Epidermal melanocyte (primary cell): ENCODE data around the gene SFRP5.
A peak's percentile ranks its signal among the peaks of the same experiment; 100 is the strongest.

Experiments used
- DNase-seq: peaks from one replicate; pipeline ENCODE4 v3.0.0; 2011; ENCODE audit warnings: low spot score; ENCODE audit not compliant: insufficient read length

SFRP5 gene

GRCh38 chr10:97766996-97767924 is 4.5 kb downstream of the SFRP5 start:
- no peak for DNase-seq

GRCh38 chr10:97766106-97766810 is 5.5 kb downstream of the SFRP5 start:
- no peak for DNase-seq

DNA sequence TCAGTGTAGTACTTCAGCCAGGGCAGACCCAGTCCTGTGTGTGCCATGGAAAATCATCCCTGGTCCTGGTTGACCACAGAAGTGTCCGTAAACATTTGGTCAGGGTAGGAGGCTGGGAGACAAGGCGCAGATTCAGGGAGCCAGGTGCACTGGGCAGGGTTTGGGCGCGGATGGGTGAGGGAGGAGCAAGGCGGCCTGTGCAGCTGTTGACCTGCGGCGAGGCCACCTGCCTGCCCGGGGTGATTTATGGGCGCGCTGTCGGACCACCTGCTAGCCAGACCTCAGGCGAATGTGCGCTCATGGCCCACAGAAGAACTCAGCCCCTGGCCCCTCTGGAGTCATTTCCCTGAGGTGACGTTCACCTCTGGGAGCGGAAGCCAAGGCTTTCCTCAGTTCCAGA is 6.6 kb downstream of the SFRP5 start:
- no peak for DNase-seq

GRCh38 chr10:97764519-97764931 is 7.3 kb downstream of the SFRP5 start:
- no peak for DNase-seq

GRCh38 chr10:97763947-97764346 is 7.9 kb downstream of the SFRP5 start:
- DNase-seq: no peak

DNA sequence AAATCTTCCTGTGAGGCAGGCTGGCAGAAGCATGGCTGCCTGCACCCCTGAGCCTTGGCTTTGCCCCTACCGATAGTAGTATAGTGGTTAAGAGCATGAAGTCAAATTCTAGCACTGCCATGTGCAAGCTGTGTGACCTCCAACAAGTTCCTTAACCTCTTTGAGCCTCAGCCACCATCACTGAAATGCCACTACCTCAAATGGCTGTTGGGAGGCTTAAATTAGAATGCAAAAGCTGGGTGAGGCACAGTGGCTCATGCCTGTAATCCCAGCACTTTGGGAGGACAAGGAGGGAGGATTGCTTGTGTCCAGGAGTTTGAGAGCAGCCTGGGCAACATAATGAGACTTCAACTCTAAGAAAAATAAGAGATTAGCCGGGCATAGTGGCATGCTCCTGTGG is 8.4 kb downstream of the SFRP5 start:
- DNase-seq: no peak

GRCh38 chr10:97762816-97763215 is 9.0 kb downstream of the SFRP5 start:
- peak; percentile 66 for DNase-seq

GRCh38 chr10:97762056-97762455 is 9.7 kb downstream of the SFRP5 start:
- DNase-seq: no peak

- DNase-seq: no peak
These were observed 10.4 kb downstream of the SFRP5 start for GRCh38 chr10:97761331-97761865.

DNA sequence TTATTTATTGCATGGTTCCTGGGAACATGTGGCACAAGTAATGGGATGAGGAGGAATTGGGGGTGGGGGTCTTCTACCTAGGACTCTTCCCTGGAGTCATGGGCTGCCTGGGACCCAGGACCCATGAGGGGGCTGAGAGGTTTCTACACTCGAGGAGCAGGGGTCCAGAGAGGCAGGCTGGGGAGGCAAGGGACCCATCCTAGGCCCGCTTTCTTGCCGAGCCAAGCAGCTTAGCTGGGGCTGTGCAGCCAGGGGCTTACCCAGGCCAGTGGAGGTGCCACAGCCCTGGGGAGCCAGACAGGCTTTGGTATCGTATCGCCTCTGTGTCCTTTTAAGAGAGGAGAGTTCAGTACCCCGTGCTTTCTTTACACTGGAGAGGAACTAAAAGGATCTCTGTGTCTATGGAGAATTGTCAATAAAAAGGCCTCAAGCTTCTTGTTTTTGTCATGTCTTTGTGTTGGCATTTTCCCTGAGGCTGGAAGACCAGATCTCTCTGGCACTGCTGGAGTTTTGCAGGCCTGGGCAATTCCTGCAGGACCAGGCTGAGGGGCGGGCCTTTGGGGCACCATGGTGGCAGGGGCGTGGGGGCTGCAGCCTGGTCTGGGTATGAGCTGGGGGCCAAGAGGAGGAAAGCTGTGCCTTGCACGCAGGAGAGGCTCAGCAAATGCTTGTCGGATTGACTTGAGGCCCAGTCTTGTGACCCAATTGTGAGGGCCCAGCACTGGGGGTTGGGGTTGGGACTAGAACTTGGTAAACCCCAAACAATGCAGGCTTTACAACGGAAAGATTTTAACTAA is 11.1 kb downstream of the SFRP5 start:
- peak; percentile 80 for DNase-seq

DNA sequence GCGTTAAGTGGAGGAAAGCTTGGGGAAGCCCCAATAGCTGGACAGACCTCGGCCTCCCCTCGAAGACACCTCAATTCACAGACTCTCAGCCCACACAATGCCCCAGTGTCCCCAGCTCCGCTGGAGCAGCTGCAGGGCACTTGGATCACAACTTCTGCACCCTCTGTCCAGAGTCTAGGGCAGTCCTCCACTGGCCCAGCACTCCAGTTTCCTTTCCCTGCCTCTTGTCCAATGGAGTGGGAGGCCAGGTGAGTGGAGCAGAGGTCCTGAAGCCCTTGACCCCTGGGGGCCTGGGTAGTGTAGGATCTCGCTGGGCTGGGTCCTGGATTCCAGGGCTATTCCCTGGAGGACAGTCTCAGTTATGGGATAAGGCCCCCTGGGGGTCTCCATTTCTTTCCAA is 11.9 kb downstream of the SFRP5 start:
- DNase-seq: no peak

DNA sequence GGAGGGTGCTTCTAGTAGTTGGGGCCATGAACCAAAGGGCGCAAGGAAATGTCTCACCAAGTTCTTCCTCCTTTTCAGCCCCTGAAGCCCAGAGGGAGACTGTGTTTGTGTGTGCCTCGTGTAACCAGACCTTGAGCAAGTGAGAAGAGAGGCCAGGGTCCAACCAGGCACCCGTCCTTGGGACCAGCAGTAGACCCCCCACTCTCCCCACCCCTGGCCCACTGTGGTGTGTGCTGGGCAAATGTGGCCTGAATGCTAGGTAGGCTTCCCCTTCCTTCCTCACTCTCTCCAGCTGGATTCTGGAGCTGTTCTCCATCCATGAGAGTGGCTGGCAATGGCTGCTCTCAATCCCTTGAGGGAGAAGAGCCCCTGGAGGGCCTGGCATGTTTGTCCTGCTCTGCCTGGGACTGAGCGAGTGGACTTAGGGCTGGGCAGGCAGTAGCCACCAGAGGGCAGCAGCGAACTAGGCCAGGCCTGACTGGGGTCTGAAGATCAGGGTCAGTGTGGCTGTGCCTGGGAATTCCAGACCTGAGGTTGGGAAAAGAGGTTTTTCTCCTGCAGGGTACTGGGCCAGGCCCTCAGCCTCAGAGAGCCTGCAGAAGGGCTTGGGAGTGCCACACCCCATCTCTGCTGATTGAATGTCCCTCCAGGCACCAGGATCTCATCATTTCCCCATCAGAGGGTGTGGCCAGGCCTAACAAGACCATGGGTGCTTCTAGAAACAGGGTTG is 12.5 kb downstream of the SFRP5 start:
- DNase-seq: peak; percentile 91

GRCh38 chr10:97757471-97757870 is 14.3 kb downstream of the SFRP5 start:
- no peak for DNase-seq

DNA sequence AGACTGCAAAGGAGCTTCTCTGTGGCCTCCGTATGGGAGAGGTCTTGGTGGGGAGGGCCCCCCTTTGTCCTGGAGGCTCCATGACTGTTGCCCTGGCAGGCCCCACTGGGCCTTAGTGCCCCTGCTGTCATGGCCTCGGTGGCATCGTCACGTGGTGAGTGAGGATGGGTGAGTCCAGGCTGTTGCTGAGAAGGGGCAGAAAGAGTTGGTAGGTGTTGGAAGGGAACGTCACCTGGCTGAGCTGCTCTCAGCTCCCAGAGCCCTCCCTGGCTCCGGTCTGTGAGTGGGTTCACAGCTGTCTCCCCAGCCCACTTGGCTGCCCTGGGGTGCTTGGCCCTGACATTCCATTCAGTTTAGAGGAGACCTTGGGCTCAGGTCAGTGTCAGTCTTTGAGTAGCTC is 16.1 kb downstream of the SFRP5 start:
- no peak for DNase-seq

GRCh38 chr10:97754726-97755125 is 17.1 kb downstream of the SFRP5 start:
- no peak for DNase-seq

DNA sequence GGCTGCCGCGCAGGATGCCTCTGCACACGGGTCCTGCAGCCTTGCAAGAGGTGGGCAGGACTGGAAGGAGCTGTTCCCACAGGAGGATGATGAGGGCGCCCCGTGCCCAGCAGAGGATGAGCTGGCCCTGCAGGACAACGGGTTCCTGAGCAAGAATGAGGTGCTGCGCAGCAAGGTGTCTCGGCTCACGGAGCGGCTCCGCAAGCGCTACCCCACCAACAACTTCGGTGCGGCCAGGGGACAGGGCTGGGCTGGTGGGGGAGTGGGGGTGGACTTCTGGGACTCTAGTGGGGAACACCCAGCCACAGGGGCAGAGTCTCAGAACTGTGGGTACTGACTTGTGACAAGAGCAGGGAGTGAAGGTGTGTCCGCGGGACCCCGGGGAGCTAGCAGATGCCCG is 18.8 kb downstream of the SFRP5 start:
- no peak for DNase-seq

DNA sequence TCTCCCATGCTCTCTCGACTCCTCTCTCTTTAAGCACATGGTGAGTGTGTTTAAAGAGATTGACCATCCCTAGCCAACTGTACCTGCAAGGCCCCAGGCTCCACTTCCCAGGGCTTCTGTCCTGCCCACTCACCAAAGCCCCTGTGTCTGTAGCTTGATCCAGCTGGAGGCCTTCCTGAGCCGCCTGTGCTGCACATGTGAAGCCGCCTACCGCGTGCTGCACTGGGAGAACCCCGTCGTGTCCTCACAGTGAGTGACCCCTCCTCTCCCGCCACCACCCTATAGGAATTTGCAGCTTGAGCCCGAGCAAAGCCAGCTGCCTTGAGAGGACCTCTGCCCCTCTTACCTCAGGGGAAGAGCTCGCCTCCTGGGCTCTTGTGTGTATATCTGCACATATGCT is 23.7 kb downstream of the SFRP5 start:
- DNase-seq: no peak

DNA sequence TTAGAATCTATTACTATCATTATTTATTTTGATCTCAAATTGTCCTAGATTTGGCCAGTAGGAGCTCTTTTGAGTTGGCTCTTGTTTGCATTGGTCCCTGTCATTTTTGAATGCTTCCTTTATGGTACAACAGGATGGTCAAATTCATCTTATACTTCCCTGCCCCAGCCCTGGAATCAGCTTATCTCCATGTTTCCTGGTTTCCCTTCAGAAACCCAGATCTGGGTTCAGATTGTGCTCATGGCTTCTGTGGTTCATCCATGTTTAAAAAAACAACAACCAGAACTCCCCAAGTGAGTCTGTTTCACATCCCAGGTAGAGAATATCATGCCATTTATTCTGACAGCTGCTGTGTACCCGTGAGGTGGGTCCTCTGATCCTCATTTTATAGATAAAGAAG is 24.2 kb downstream of the SFRP5 start:
- no peak for DNase-seq

DNA sequence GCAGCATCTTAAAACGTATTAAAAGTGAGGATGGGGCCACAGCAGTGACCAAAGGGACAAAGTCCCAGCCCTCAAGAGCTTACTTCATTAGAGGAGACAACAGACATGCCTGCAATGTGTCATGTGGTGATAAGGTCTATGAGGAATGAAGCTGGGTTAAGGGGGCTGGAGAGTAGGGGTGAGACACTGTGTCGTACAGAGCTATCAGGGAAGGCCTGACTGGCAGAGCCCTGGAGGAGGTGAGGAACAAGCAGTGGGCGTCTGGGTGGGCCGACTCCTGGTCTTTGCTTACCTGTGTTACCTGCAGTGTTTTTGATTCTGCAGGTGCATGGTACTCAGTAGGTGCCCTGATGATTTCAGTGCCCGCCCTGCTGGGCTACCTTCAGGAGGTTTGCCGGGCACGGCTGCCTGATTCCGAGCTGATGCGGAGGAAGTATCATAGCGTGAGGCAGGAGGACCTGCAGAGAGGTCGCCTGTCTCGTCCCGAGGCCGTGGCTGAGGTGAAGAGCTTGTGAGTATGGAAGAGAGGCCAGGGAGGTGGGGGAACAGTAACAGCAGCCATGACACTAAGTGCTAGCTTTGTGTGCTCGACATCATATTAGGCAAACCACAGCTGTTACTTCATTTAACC is 27.3 kb downstream of the SFRP5 start:
- no peak for DNase-seq

GRCh38 chr10:97743169-97743943 is 28.4 kb downstream of the SFRP5 start:
- DNase-seq: no peak
